ENCODE measurements around the gene ZNF773.
"Not testable (repeated sequence)": the region's sequence is repeated elsewhere in the genome, so short reads cannot be mapped to it uniquely, and the experiment has no call there.

Gene ZNF773

DNA sequence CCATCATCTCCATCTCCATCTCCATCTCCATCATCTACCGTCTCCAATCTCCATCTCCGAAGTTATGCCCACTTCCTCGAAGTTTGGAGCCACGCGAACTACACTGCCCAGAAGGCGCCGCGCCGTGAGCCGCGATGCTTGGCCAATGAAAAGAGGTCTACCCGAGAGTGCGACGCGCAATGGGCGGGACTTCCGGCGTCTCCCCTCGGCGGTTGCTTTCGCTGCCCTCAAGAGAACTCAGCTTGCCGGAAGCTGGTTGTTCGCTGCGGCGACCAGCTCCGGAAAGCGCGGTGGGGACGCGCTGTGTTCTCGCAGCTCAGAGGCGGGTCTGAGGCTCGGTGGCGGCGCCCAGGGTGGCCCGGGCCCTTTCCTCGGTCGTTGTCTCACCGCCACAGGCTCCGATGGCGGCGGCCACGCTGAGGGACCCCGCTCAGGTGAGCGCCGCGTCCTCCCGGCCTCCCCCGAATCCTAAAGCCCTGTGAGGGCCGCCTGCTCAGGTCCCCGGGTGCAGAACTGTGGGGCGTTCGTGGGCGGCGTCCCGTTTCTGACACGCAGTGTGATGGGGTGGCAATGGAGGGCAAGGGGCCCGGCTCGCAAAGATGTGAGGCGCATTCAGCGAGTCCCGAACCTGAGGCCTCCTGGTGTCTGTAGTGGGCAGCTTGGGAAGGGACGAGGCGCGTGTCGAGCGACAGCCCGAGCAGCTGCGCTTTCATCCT lies at the start of gene ZNF773:
TSS of gene ZNF773 (plus strand) at position 259 of the 716 bp plus-strand sequence. CDS start at position 402, 143 bp downstream.
- DNase-seq (ENCODE audit: low spot score): peak; percentile 89

DNA sequence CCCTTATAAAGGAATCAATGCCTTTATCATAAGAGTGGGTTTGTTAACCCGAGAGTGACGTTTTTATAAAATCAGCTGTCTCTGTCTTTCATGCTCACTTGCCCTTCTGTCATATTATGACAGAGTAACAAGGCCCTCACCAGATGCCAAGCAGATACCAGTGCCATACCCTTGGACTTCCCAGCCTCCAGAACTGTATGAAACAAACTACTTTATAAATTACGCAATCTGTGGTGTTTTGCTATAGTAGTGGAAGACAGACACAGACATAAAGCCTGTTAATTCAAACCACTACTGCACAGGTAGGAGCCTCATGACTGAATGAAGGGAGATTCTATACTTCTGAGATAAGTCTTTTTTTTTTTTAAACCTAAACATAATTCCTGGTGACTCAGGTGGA lies 47.4 kb upstream of the ZNF773 start:
- no peak for DNase-seq (ENCODE audit: low spot score)

DNA sequence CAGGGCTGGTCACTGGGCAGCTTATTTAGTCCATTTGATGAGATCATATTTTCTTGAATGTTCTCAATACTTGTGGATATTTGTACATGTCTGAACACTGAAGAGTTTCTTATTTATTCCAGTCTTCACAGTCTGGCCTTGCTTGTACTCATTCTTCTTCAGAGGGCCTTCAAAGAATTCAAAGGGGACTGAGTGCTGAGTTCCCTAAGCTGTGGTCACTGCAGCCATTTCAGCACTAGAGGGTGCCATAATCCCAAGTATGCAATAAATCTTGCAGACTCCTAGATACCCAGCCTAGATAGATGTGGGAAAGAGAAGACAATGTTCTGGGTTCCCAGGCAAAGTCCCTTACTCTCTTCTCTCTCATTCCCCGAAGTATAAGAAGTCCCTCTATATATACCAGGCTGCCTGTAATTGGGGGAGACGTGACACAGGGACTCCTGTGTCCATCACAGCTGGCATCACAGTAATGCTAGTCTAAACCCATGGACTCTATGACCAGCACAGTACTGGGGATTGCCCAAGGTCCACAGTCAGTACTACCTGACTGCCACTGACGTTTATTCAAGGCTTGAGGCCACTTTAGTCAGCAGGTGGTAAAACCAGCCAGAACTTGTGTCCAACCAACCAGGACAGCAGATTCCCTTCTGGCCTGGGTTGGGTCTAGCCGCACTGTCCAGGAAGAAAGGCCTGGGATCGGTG lies 33.9 kb upstream of the ZNF773 start:
- DNase-seq (ENCODE audit: low spot score): peak; percentile 74

- no peak for DNase-seq (ENCODE audit: low spot score)
Measured at GRCh38 chr19:57466489-57466888, 33.2 kb upstream of the ZNF773 start.

- DNase-seq (ENCODE audit: low spot score): no peak
Measured at GRCh38 chr19:57473646-57474045, 26.1 kb upstream of the ZNF773 start.

DNA sequence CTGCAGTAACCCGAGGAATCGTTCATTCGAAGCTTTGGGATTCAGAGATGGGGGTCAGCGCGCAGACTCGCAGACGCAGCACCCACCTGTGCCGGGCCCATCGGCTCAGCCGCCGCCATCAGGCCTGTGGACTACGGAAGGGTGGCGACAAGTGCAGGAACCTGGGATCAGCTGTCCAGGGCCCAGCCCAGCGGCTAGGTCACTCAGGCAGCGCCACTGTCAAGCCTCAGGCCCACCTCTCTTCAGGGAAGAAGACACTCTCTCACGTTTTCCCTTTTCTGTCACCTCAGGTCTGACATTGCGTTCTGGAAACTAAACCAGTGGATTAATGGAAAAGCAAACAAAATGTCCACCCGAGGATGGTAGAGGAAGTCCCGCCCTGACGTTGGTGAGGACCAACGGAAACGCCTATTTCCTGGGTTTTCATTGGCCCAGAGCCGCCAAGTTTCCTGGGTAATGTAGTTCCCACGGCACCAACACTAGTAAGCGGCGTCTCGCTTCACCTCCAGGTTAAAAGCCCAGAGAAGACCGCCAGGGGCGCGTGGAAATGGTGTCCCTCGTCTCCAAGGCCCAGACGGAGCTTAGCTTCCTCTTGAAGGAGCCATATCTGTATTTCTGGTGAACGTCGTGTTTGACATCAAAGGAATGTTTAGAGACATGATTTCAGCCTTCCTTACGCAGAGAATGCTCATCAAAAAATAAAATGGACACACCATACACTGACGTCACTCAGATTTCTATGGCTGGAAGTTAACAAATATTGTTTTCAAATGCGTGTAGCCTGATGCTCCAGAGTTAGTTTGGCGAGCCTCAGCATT lies 22.3 kb upstream of the ZNF773 start, which contains the start of gene ZNF772:
TSS of gene ZNF772 (minus strand) at position 376 of the 818 bp plus-strand sequence. CDS start at position 119, 257 bp downstream.
- no peak for DNase-seq (ENCODE audit: low spot score)

DNA sequence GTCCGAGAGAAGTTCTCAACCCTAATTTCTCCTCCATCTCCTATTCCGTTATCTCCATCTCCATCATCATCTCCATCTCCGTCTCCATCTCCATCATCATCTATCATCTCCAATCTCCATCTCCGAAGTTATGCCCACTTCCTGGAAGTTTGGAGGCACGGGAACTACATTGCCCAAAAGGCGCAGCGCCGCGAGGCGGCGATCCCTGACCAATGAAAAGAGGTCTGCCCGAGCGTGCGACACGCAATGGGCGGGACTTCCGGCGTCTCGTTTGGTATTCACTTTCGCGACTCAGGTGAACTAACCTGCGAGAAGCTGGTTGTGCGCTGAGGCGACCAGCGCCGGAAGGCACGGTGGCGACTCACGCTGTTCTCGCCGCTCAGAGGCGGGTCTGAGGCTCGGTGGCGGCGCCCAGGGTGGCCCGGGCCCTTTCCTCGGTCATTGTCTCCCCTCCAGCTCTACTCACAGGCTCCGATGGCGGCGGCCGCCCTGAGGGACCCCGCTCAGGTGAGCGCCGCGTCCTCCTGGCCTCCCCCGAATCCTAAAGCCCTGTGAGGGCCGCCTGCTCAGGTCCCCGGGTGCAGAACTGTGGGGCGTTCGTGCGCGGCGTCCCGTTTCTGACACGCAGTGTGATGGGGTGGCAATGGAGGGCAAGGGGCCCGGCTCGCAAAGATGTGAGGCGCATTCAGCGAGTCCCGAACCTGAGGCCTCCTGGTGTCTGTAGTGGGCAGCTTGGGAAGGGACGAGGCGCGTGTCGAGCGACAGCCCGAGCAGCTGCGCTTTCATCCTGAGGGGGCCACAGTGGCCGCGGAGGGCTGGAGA lies 12.1 kb upstream of the ZNF773 start, which contains the start of gene ZNF419:
TSS of gene ZNF419 (plus strand) at position 274 of the 822 bp plus-strand sequence. CDS start at position 475, 201 bp downstream.
- DNase-seq (ENCODE audit: low spot score): peak; percentile 83

DNA sequence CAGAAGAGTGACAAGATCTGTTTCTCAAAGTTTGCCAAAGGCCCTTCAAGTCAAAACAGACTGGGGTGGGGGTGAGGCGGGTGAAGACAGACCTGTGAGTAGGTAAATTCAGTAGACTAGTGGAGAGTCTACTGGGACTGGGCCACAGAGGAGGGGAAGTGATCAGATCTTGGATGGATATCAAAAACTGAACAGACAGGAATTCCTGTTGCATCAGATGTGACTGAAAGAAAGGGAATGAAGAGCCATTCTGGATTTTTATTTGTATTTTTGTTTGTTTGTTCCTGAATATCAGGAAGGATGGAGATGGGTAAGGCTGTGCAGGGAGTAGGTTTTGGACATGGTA lies 11.5 kb upstream of the ZNF773 start:
- DNase-seq (ENCODE audit: low spot score): not testable (repeated sequence)

DNA sequence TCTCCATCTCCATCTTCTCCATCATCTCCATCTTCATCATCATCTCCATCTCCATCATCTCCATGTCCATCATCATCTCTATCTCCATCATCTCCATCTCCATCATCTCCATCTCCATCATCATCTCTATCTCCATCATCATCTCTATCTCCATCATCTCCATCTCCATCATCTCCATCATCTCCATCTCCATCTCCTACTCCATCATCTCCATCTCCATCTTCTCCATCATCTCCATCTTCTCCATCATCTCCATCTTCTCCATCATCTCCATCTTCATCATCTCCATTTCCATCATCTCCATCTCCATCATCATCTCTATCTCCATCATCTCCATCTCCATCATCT lies 432 bp upstream of the ZNF773 start:
- DNase-seq (ENCODE audit: low spot score): not testable (repeated sequence)

- DNase-seq (ENCODE audit: low spot score): peak; percentile 21
Measured at GRCh38 chr19:57500400-57500799, 662 bp downstream of the ZNF773 start.

DNA sequence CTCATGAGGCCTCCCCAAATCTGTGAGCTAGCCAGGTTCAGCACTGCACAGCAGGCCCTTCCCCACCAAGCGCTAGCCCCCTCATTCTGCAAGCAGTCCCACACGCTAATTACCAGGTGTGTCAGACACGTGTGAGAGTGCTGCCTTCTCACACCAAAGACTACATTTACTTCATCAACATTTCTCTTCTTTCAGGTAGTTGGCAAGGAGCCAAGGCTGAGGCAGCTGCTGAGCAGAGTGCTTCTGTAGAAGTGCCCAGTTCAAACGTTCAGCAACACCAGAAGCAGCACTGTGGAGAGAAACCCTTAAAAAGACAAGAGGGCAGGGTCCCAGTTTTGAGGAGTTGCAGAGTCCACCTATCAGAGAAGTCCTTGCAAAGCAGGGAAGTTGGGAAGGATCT lies 6.4 kb downstream of the ZNF773 start:
- DNase-seq (ENCODE audit: low spot score): no peak

DNA sequence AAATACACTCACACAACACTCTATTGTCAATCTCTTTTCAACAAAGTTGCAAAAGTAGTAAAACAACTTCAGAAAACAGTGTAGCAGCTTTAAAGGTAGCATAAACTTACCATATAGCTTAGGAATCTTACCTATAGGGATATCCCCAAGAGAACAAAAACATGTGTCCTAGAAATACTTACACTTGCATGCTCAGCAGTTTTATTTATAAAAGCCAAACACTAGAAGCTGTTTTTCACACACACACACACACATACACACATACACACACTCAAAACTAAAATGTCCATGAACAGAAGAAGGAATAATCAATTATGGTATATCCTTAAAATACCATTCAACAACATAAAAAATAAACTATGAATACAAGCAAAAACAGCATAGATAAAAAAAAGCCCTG lies 11.7 kb downstream of the ZNF773 start:
- no peak for DNase-seq (ENCODE audit: low spot score)

- DNase-seq (ENCODE audit: low spot score): no peak
Measured at GRCh38 chr19:57512845-57513244, 13.1 kb downstream of the ZNF773 start.

DNA sequence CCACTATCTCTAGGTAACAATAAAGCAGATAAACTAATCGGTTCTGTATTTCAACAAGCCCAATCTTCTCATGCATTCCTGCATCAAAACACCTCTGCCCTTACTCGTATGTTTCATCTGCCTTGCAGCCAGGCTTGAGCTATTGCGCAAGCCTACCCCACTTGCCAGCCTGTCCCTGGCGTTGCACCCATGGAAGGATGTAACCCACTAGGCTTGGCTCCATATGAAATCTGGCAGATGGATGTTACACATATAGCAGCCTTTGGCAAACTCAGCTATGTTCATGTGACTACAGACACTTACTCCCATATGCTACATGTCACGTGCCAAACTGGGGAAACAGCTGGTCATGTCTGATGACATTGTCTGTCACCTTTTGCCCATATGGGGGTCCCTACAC lies 15.5 kb downstream of the ZNF773 start:
- no peak for DNase-seq (ENCODE audit: low spot score)

GRCh38 chr19:57518021-57518420 lies 18.3 kb downstream of the ZNF773 start:
- DNase-seq (ENCODE audit: low spot score): not testable (repeated sequence)

DNA sequence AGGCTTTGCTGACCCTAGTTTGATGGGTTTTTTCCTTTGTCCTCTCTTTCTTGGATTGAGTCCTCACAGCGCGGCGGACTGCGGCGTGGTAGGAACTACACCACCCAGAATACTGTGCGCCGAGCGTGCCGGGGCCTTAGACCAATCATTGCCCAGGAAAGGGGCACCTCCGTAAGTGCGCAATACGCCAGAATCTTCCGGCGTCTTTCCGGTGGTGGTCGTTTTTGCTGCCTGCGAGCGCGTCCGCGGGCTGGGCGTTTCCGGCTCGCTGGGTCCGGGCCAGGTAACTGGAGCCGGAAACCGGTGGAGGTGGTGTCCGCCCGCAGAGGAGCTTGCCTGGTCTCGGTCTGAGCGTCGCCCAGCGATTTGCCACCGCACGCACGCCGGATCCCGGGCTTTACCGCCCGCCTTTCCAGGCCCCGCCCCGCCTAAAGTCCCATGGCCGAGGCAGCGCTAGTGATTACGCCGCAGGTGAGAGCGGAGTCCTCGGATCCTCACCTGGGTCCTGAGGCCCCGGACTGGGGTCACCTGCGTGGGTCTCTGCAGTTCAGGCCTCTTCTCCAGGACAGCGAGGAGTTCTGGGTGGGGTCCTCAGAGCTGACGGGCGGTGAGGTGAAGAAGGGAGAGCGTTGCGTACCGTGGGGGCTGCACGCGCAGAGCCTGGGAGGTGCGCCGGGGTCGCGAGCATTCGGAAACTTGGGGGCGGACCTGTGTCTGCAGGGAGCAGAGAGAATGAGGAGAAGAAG lies 27.6 kb downstream of the ZNF773 start, which contains the start of gene ZNF549:
TSS of gene ZNF549 (plus strand) at position 221 of the 746 bp plus-strand sequence. CDS start at position 439, 218 bp downstream.
- no peak for DNase-seq (ENCODE audit: low spot score)

DNA sequence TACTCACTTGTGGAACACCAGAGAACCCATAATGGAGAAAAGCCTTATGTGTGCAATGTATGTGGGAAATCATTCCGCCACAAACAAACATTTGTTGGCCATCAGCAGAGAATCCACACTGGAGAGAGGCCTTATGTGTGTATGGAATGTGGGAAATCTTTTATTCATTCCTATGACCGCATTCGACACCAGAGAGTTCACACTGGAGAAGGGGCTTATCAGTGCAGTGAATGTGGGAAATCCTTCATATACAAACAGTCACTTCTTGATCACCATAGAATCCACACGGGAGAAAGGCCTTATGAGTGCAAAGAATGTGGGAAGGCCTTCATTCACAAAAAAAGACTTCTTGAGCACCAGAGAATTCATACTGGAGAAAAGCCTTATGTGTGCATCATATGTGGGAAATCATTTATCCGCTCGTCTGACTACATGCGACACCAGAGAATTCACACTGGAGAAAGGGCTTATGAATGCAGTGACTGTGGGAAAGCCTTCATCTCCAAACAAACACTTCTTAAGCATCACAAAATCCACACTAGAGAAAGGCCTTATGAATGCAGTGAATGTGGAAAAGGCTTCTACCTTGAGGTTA lies 38.3 kb downstream of the ZNF773 start:
- DNase-seq (ENCODE audit: low spot score): no peak

- DNase-seq (ENCODE audit: low spot score): no peak
Measured at GRCh38 chr19:57546513-57546912, 46.8 kb downstream of the ZNF773 start.

DNA sequence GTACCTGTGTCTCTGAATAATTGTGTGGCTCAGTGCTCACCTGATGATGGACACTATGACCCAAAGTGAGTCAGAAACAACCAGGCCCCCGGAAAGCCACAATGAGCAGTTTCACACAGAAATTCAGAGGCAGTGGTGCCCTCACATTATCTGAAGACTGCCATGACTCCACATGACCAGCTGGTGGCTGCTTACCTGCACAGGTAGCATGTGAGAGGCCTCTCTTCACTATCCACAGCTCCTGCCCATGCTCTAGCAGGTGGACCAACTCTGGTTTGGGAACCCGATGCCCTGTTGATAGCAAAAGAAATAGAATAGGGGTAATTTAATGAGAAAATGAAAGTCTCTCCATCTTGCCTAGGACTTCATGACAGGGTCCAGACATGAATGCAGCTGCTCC lies 52.7 kb downstream of the ZNF773 start:
- DNase-seq (ENCODE audit: low spot score): no peak

- no peak for DNase-seq (ENCODE audit: low spot score)
Measured at GRCh38 chr19:57557659-57558058, 57.9 kb downstream of the ZNF773 start.

Data from RKO (cell line).